Measurements from ENCODE around the gene CALN1. TPM values are rescaled to one million over a fixed set of nuclear protein-coding genes. Genes with fewer than 3 reads are reported as not detected.

The CALN1 gene
- total RNA-seq, 5 donors from 2014 or later (not counting 1 experiment from before 2014, with no cell fraction given), result 0.03 to 0.26 (median 0.05) TPM

DNA sequence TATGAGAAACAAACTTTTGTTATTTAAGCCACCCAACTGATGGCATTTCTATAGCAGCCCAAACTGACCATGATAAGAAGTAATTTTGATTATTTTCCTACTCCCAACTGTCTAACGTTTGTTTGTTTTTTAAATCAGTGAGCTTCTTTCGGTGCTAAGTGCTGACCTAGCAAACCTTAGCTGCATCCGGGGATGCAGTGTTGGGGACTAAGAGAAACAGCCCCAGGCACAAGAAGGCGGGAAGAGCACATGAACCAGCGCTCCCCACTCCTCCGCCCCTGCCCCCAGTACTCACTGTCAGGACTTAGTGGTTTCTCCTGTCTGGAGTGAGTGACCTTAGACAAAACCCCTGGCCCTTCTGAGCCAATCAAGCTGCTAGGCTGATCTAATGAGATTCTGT, 168.8 kb downstream of the CALN1 start:
- 92% methylated on average over 2 of the region's 6 CpGs for WGBS (ENCODE audit: insufficient coverage)
- Histone ChIP-seq H3K4me1 (ENCODE audit: control insufficient read depth in 1 of 2, extremely low read depth in 1 of 2, insufficient read depth in 2 of 2, low read length in 2 of 2) (no peaks in the 10 kb centered on the region), H3K9me3 (no peaks in the 10 kb centered on the region), H3K36me3 (ENCODE audit: control insufficient read depth in 2 of 2, extremely low read depth in 1 of 2, insufficient read depth in 1 of 2, low read length in 1 of 2) (no peaks in the 10 kb centered on the region), H3K27me3 (replicated peaks in 1 of 2; ENCODE audit: control insufficient read depth in 2 of 2, extremely low read depth in 1 of 2, insufficient read depth in 2 of 2, low read length in 1 of 2) (no peaks in the 10 kb centered on the region), H3K4me3 (ENCODE audit: control insufficient read depth in 1 of 2, extremely low read depth in 1 of 2, low read length in 1 of 2) (no peak overlapping the region), H3K27ac (ENCODE audit: low read length) (no peak overlapping the region)
- ChIA-PET CTCF (no interaction called here), POLR2A (interaction anchor here in 1 of 2 donors (0.6 kb wide), 1 partner anchor 154 kb away, joined by 3 read pairs; no protein-coding TSS in a partner anchor)
- Mint-ChIP-seq H3K27me3 (no peaks in the 10 kb centered on the region), H3K27ac (no peak overlapping the region), H3K36me3 (no peaks in the 10 kb centered on the region), H3K4me3 (no peak overlapping the region), H3K4me1 (no peaks in the 10 kb centered on the region), H3K9me3 (peaks cover under 1 to 7% (median 2%) of the 10 kb centered on the region in 3 donors)
- no peak for DNase-seq
- no peak for ATAC-seq (replicated peaks in 1 of 4)

DNA sequence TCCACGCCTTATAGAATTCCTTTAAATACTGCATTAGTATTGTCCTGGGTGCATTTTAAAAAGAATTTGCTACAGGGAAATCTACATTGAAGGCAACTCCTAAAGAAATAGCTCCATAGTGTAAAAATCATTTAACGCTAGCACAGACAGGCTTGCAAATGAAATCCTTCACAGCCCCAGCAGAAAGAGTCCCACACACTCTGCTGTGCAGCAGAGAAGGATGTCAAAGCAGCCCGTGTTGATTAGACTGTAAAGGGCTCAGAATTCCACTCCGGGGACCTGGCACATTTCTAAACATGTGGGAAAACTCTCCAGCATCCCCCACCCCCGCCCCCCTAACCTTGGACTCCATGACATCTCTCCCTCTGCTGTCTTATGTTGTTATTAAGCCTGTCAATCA, 176.8 kb downstream of the CALN1 start:
- ATAC-seq (replicated peaks in 1 of 4), result no peak

DNA sequence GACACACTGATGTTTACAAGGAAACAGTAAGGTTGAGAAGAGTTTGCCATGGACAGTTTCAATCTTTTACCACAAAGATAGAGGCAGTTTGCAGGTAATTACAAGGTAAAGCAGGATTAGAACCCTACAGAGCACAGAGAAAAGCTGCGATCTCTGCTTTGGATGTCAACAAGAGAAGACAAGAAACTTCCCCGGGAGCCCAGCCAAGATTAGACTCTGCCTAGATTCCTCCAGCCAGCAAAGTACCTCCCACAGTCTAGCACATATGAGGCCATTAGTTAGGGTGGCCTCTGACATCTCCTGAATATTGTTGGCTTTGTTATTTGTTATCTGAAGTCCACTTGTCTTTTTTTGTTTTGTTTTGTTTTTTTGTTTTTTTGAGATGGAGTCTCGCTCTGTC, 178.1 kb downstream of the CALN1 start:
- no peaks in the 10 kb centered on the region for H3K36me3 Mint-ChIP-seq

More for the DNA sequence above, 176.8 kb downstream of the CALN1 start:
- Histone ChIP-seq H3K4me3 (ENCODE audit: control insufficient read depth in 1 of 2, extremely low read depth in 1 of 2, low read length in 1 of 2) (no peak overlapping the region), H3K4me1 (ENCODE audit: control insufficient read depth in 1 of 2, extremely low read depth in 1 of 2, insufficient read depth in 2 of 2, low read length in 2 of 2) (no peaks in the 10 kb centered on the region), H3K27me3 (replicated peaks in 1 of 2; ENCODE audit: control insufficient read depth in 2 of 2, extremely low read depth in 1 of 2, insufficient read depth in 2 of 2, low read length in 1 of 2) (no peaks in the 10 kb centered on the region), H3K36me3 (ENCODE audit: control insufficient read depth in 2 of 2, extremely low read depth in 1 of 2, insufficient read depth in 1 of 2, low read length in 1 of 2) (no peaks in the 10 kb centered on the region), H3K9me3 (no peaks in the 10 kb centered on the region), H3K27ac (ENCODE audit: low read length) (no peak overlapping the region)
- DNase-seq, result no peak
- POLR2A ChIA-PET, result no interaction called here
- Mint-ChIP-seq H3K27me3 (no peaks in the 10 kb centered on the region), H3K9me3 (peaks cover 0 to 6% (median 0%) of the 10 kb centered on the region in 3 donors), H3K27ac (no peak overlapping the region), H3K4me1 (no peaks in the 10 kb centered on the region), H3K4me3 (no peak overlapping the region), H3K36me3 (no peaks in the 10 kb centered on the region)
- CTCF ChIA-PET, result no interaction called here
- 70% methylated on average over 3 of the region's 5 CpGs for WGBS (ENCODE audit: insufficient coverage)

DNA sequence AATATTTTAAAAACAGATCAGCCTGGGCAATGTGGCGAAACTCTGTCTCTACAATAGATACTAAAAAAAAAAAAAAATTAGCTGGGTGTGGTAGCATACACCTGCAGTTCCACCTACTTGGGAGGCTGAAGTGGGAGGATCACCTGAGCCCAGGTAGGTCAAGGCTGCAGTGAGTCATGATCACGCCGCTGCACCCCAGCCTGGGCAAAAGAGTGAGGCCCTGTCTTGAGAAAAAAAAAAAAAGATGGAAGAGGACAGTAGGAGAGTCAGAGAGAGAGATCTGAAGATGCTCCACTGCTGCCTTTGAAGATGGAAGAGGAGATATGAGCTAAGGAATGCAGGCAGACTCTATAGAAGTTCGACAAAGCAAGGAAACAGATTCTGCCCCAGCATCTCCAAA, 181.9 kb downstream of the CALN1 start:
- Mint-ChIP-seq H3K27me3 (no peaks in the 10 kb centered on the region), H3K4me1 (no peaks in the 10 kb centered on the region), H3K4me3 (no peak overlapping the region), H3K27ac (no peak overlapping the region), H3K9me3 (peaks cover 3 to 7% (median 6%) of the 10 kb centered on the region in 3 donors), H3K36me3 (no peaks in the 10 kb centered on the region)
- DNase-seq (no peak), ATAC-seq (replicated peaks in 1 of 4) (no peak)
- no peaks in the 10 kb centered on the region for H3K36me3 ChIP-seq (ENCODE audit: control insufficient read depth in 2 of 2, extremely low read depth in 1 of 2, insufficient read depth in 1 of 2, low read length in 1 of 2)
- H3K4me3 ChIP-seq (ENCODE audit: control insufficient read depth in 1 of 2, extremely low read depth in 1 of 2, low read length in 1 of 2), result no peak overlapping the region
- ChIA-PET POLR2A (no interaction called here), CTCF (no interaction called here)
- no peak overlapping the region for H3K27ac ChIP-seq (ENCODE audit: low read length)
- H3K9me3 ChIP-seq, result no peaks in the 10 kb centered on the region
- WGBS (ENCODE audit: insufficient coverage), result 92% methylated on average over 2 of the region's 4 CpGs
- H3K27me3 ChIP-seq (replicated peaks in 1 of 2; ENCODE audit: control insufficient read depth in 2 of 2, extremely low read depth in 1 of 2, insufficient read depth in 2 of 2, low read length in 1 of 2), result no peaks in the 10 kb centered on the region
- H3K4me1 ChIP-seq (ENCODE audit: control insufficient read depth in 1 of 2, extremely low read depth in 1 of 2, insufficient read depth in 2 of 2, low read length in 2 of 2), result no peaks in the 10 kb centered on the region

More for the DNA sequence above, 178.1 kb downstream of the CALN1 start:
- Histone ChIP-seq H3K27ac (ENCODE audit: low read length) (no peak overlapping the region), H3K36me3 (ENCODE audit: control insufficient read depth in 2 of 2, extremely low read depth in 1 of 2, insufficient read depth in 1 of 2, low read length in 1 of 2) (no peaks in the 10 kb centered on the region), H3K4me3 (ENCODE audit: control insufficient read depth in 1 of 2, extremely low read depth in 1 of 2, low read length in 1 of 2) (no peak overlapping the region), H3K9me3 (no peaks in the 10 kb centered on the region), H3K27me3 (replicated peaks in 1 of 2; ENCODE audit: control insufficient read depth in 2 of 2, extremely low read depth in 1 of 2, insufficient read depth in 2 of 2, low read length in 1 of 2) (no peaks in the 10 kb centered on the region), H3K4me1 (ENCODE audit: control insufficient read depth in 1 of 2, extremely low read depth in 1 of 2, insufficient read depth in 2 of 2, low read length in 2 of 2) (no peaks in the 10 kb centered on the region)
- CTCF ChIA-PET, result no interaction called here
- Mint-ChIP-seq H3K27me3 (no peaks in the 10 kb centered on the region), H3K4me3 (no peak overlapping the region), H3K9me3 (peaks cover 0 to 6% (median 0%) of the 10 kb centered on the region in 3 donors), H3K27ac (no peak overlapping the region), H3K4me1 (no peaks in the 10 kb centered on the region)
- 100% methylated on average over 1 of the region's 3 CpGs for WGBS (ENCODE audit: insufficient coverage)
- DNase-seq (no peak), ATAC-seq (replicated peaks in 1 of 4) (no peak)
- POLR2A ChIA-PET, result no interaction called here

DNA sequence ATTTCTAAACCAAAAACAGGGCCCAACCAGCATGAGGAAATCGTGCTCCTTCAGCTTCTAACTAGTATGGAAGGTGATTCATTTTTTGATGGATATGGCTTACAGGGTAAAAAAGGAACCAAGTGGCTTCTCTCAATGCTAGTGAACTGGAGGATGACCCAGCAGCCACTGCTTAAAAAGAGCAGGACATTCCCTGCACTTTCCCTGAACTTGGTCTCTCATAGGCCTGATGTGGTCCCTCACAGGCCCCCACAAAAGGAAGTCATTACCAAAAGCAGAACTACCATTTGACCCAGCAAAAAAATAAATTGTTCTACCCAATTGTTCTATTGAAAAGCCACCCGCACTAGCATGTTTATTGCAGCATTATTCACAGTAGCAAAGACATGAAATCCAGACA, 188.8 kb downstream of the CALN1 start:
- WGBS (ENCODE audit: insufficient coverage), result no CpG with 5 or more reads among the region's 2 CpGs
- Histone ChIP-seq H3K27me3 (replicated peaks in 1 of 2; ENCODE audit: control insufficient read depth in 2 of 2, extremely low read depth in 1 of 2, insufficient read depth in 2 of 2, low read length in 1 of 2) (no peaks in the 10 kb centered on the region), H3K4me3 (ENCODE audit: control insufficient read depth in 1 of 2, extremely low read depth in 1 of 2, low read length in 1 of 2) (no peak overlapping the region), H3K36me3 (ENCODE audit: control insufficient read depth in 2 of 2, extremely low read depth in 1 of 2, insufficient read depth in 1 of 2, low read length in 1 of 2) (no peaks in the 10 kb centered on the region), H3K9me3 (no peaks in the 10 kb centered on the region), H3K27ac (ENCODE audit: low read length) (no peak overlapping the region), H3K4me1 (ENCODE audit: control insufficient read depth in 1 of 2, extremely low read depth in 1 of 2, insufficient read depth in 2 of 2, low read length in 2 of 2) (no peaks in the 10 kb centered on the region)
- H3K27me3 Mint-ChIP-seq, result no peaks in the 10 kb centered on the region
- H3K36me3 Mint-ChIP-seq, result no peaks in the 10 kb centered on the region
- ATAC-seq (replicated peaks in 1 of 4), result no peak
- H3K4me3 Mint-ChIP-seq, result no peak overlapping the region
- no peak overlapping the region for H3K27ac Mint-ChIP-seq
- no peak for DNase-seq
- CTCF ChIA-PET, result no interaction called here
- POLR2A ChIA-PET, result no interaction called here
- H3K9me3 Mint-ChIP-seq, result peaks cover 6 to 19% (median 7%) of the 10 kb centered on the region in 3 donors
- no peaks in the 10 kb centered on the region for H3K4me1 Mint-ChIP-seq

DNA sequence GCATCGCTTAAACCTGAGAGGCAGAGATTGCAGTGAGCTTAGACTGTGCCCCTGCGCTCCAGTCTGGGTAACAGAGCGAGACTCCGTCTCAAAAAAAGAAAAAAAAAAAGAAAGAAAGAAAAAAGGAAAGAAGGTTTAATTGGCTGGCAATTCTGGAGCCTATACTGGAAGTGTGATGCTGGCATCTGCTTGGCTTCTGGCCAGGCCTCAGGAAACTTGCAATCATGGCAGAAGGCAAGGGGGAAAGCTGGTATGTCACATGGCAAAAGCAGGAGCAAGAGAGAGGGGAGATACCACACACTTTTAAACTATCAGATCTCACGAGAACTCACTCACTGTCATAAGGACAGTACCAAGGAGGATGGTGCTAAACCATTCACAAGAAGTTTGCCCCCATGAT, 190.0 kb downstream of the CALN1 start:
- H3K36me3 ChIP-seq (ENCODE audit: control insufficient read depth in 2 of 2, extremely low read depth in 1 of 2, insufficient read depth in 1 of 2, low read length in 1 of 2), result no peaks in the 10 kb centered on the region
- Mint-ChIP-seq H3K36me3 (no peaks in the 10 kb centered on the region), H3K9me3 (peaks cover 3 to 13% (median 12%) of the 10 kb centered on the region in 3 donors), H3K4me1 (no peaks in the 10 kb centered on the region), H3K27ac (no peak overlapping the region), H3K27me3 (no peaks in the 10 kb centered on the region), H3K4me3 (no peak overlapping the region)
- WGBS (ENCODE audit: insufficient coverage), result 89% methylated on average over 4 of the region's 5 CpGs
- H3K27me3 ChIP-seq (replicated peaks in 1 of 2; ENCODE audit: control insufficient read depth in 2 of 2, extremely low read depth in 1 of 2, insufficient read depth in 2 of 2, low read length in 1 of 2), result no peaks in the 10 kb centered on the region
- ChIA-PET POLR2A (no interaction called here), CTCF (no interaction called here)
- DNase-seq (no peak), ATAC-seq (replicated peaks in 1 of 4) (no peak)
- no peak overlapping the region for H3K27ac ChIP-seq (ENCODE audit: low read length)
- no peak overlapping the region for H3K4me3 ChIP-seq (ENCODE audit: control insufficient read depth in 1 of 2, extremely low read depth in 1 of 2, low read length in 1 of 2)
- no peaks in the 10 kb centered on the region for H3K9me3 ChIP-seq
- no peaks in the 10 kb centered on the region for H3K4me1 ChIP-seq (ENCODE audit: control insufficient read depth in 1 of 2, extremely low read depth in 1 of 2, insufficient read depth in 2 of 2, low read length in 2 of 2)

DNA sequence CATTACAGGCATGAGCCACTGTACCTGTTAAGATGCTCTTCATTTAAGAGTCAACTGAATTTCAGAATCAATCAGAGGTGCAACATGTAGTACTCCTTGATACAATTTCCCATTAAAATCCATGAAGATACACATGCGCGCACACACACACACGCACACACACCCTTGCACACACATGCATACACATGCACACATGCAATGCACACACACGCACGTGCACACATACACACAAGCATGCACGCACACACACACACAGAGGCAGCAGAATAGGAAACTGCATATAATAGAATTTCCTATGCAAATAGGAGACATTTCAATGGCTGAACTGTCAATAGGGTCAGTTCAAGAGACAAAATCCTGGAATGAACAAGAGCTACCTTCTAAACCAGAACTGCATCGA, 192.6 kb downstream of the CALN1 start:
- Histone ChIP-seq H3K27me3 (replicated peaks in 1 of 2; ENCODE audit: control insufficient read depth in 2 of 2, extremely low read depth in 1 of 2, insufficient read depth in 2 of 2, low read length in 1 of 2) (no peaks in the 10 kb centered on the region), H3K27ac (ENCODE audit: low read length) (no peak overlapping the region), H3K4me1 (ENCODE audit: control insufficient read depth in 1 of 2, extremely low read depth in 1 of 2, insufficient read depth in 2 of 2, low read length in 2 of 2) (no peaks in the 10 kb centered on the region), H3K36me3 (ENCODE audit: control insufficient read depth in 2 of 2, extremely low read depth in 1 of 2, insufficient read depth in 1 of 2, low read length in 1 of 2) (no peaks in the 10 kb centered on the region), H3K9me3 (no peaks in the 10 kb centered on the region), H3K4me3 (ENCODE audit: control insufficient read depth in 1 of 2, extremely low read depth in 1 of 2, low read length in 1 of 2) (no peak overlapping the region)
- POLR2A ChIA-PET, result no interaction called here
- Mint-ChIP-seq H3K4me3 (no peak overlapping the region), H3K27ac (no peak overlapping the region), H3K36me3 (no peaks in the 10 kb centered on the region), H3K27me3 (no peaks in the 10 kb centered on the region), H3K9me3 (peaks cover 0 to 13% (median 12%) of the 10 kb centered on the region in 3 donors), H3K4me1 (no peaks in the 10 kb centered on the region)
- CTCF ChIA-PET, result no interaction called here
- ATAC-seq (replicated peaks in 1 of 4) (no peak), DNase-seq (no peak)
- WGBS (ENCODE audit: insufficient coverage), result 100% methylated on average over 4 of the region's 7 CpGs
